GM23338 (cell line): ENCODE results near the gene KCNJ3. TPM values are rescaled to one million over a fixed set of nuclear protein-coding genes. Genes with fewer than 3 reads are reported as not detected.
"Not testable (repeated sequence)": the region's sequence is repeated elsewhere in the genome, so short reads cannot be mapped to it uniquely, and the experiment has no call there.

Experiments used
- ATAC-seq: fragments of 200-7000 bp; cut with Tn5 transposase; 3 replicates; pipeline ENCODE4 v1.9.1; 2020
- DNase-seq: peaks from one replicate; pipeline ENCODE4 v3.0.0-alpha.2; 2015; ENCODE audit warnings: low spot score
- H2AFZ ChIP-seq: fragments of 200-600 bp; sonication (generic); 2 replicates; pipeline ENCODE4 v1.8.0; 2016; ENCODE audit warnings: antibody characterized with exemption, mild to moderate bottlenecking, moderate library complexity
- H3F3A ChIP-seq: fragments of 200-600 bp; sonication (generic); replicated peaks from 2 replicates; pipeline ENCODE4 v1.8.0; 2017; ENCODE audit warnings: antibody characterized with exemption, mixed run types, low read depth
- H3K27ac ChIP-seq: fragments of 200-600 bp; sonication (generic); 2 replicates; pipeline ENCODE4 v1.6.1; 2016; ENCODE audit warnings: low read depth
- H3K27me3 ChIP-seq: fragments of 200-600 bp; sonication (generic); 2 replicates; pipeline ENCODE4 v1.8.0; 2016; ENCODE audit warnings: mild to moderate bottlenecking, mixed run types, moderate library complexity; ENCODE audit not compliant: insufficient read depth
- H3K36me3 ChIP-seq: fragments of 200-600 bp; sonication (generic); 2 replicates; pipeline ENCODE4 v1.8.0; 2016; ENCODE audit warnings: mild to moderate bottlenecking; ENCODE audit not compliant: insufficient read depth
- H3K4me1 ChIP-seq: fragments of 200-600 bp; sonication (generic); 2 replicates; pipeline ENCODE4 v1.8.0; 2016; ENCODE audit warnings: mild to moderate bottlenecking, moderate library complexity; ENCODE audit not compliant: insufficient read depth
- H3K4me2 ChIP-seq: fragments of 200-600 bp; sonication (generic); 2 replicates; pipeline ENCODE4 v1.7.1; 2017; ENCODE audit warnings: mixed run types
- H3K4me3 ChIP-seq: fragments of 200-600 bp; sonication (generic); 2 replicates; pipeline ENCODE4 v1.6.1; 2016; ENCODE audit warnings: mixed run types
- H3K79me2 ChIP-seq: fragments of 200-600 bp; sonication (generic); replicated peaks from 2 replicates; pipeline ENCODE4 v1.8.0; 2017; ENCODE audit warnings: mild to moderate bottlenecking; ENCODE audit not compliant: insufficient read depth
- H3K9me2 ChIP-seq: fragments of 200-600 bp; sonication (generic); 2 replicates; pipeline ENCODE4 v1.8.0; 2017; ENCODE audit not compliant: insufficient read depth
- H4K20me1 ChIP-seq: fragments of 200-600 bp; sonication (generic); replicated peaks from 2 replicates; pipeline ENCODE4 v1.8.0; 2017; ENCODE audit warnings: mild to moderate bottlenecking; ENCODE audit not compliant: insufficient read depth
- H3K27ac Mint-ChIP-seq: 2 replicates; pipeline ENCODE4 v1.8.0; 2020; ENCODE audit warnings: inconsistent platforms, mild to moderate bottlenecking, moderate library complexity, mixed read lengths
- H3K27me3 Mint-ChIP-seq: 3 replicates; pipeline ENCODE4 v1.8.0; 2022; ENCODE audit warnings: low read depth, mild to moderate bottlenecking, moderate library complexity, mixed read lengths, inconsistent platforms; ENCODE audit not compliant: insufficient read depth, poor library complexity
- H3K36me3 Mint-ChIP-seq: 3 replicates; pipeline ENCODE4 v1.8.0; 2021; ENCODE audit warnings: low read depth, mild to moderate bottlenecking, inconsistent platforms, moderate library complexity, mixed read lengths
- H3K4me1 Mint-ChIP-seq: 3 replicates; pipeline ENCODE4 v1.8.0; 2020; ENCODE audit warnings: mild to moderate bottlenecking, inconsistent platforms, mixed read lengths
- H3K4me3 Mint-ChIP-seq: 3 replicates; pipeline ENCODE4 v1.8.0; 2021; ENCODE audit warnings: moderate library complexity, mild to moderate bottlenecking, inconsistent platforms, mixed read lengths
- H3K9me3 Mint-ChIP-seq: 3 replicates; pipeline ENCODE4 v1.8.0; 2020; ENCODE audit warnings: moderate library complexity, mild to moderate bottlenecking, inconsistent platforms, mixed read lengths
- POLR2AphosphoS5 ChIP-seq: IDR thresholded peaks from 2 replicates; pipeline ENCODE4 v1.6.1; 2016; ENCODE audit warnings: antibody characterized with exemption, low read depth
- ZNF114 ChIP-seq: fragments of 250-450 bp; sonication (Bioruptor Pico); IDR thresholded peaks from 2 replicates; pipeline ENCODE4 v1.5.0; 2020; ENCODE audit warnings: mild to moderate bottlenecking, moderate library complexity
- ZNF462 ChIP-seq: fragments of 250-450 bp; sonication (Bioruptor Pico); IDR thresholded peaks from 2 replicates; pipeline ENCODE4 v1.5.0; 2020; ENCODE audit warnings: mild to moderate bottlenecking, moderate library complexity
- polyA plus RNA-seq: library from polyadenylated mRNA; unstranded; fragments of >200 nt; fragmentation: Nextera tagmentation; extraction: Ambion mirVana; gene quantifications from 2 replicates; pipeline ENCODE4 v1.2.1, GENCODE V29; 2016
- total RNA-seq: library from RNA; depleted of rRNA; stranded (reverse); fragments of >200 nt; shearing (Covaris generic); gene quantifications from 2 replicates; pipeline ENCODE4 v1.2.3, GENCODE V29; 2014

The KCNJ3 gene
- total and polyA plus RNA-seq, 2 experiments from 2014 or later, result 0.05 to 0.28 TPM

GRCh38 chr2:154850532-154850931, 152.0 kb downstream of the KCNJ3 start (continued):
- no peak for TF ChIP-seq ZNF462 (CRISPR knock-in tag)
- TF ChIP-seq POLR2AphosphoS5, result no peak

GRCh38 chr2:154855138-154855537, 156.6 kb downstream of the KCNJ3 start:
- H3K4me1 Mint-ChIP-seq, result no peaks in the 10 kb centered on the region
- H3K36me3 Mint-ChIP-seq, result no peaks in the 10 kb centered on the region
- H3K4me2 ChIP-seq, result no peak overlapping the region
- H3K9me2 ChIP-seq, result no peaks in the 10 kb centered on the region
- H3K27me3 ChIP-seq, result no peaks in the 10 kb centered on the region
- H2AFZ ChIP-seq, result no peak overlapping the region
- H3F3A ChIP-seq, result no peaks in the 10 kb centered on the region
- H3K27me3 Mint-ChIP-seq, result no peaks in the 10 kb centered on the region
- no peak overlapping the region for H3K4me3 ChIP-seq
- no peak overlapping the region for H3K27ac ChIP-seq
- DNase-seq (no peak), ATAC-seq (no peak)
- no peaks in the 10 kb centered on the region for H4K20me1 ChIP-seq
- no peak overlapping the region for H3K27ac Mint-ChIP-seq
- H3K4me3 Mint-ChIP-seq, result no peak overlapping the region
- no peaks in the 10 kb centered on the region for H3K36me3 ChIP-seq
- H3K79me2 ChIP-seq, result no peaks in the 10 kb centered on the region
- no peak for TF ChIP-seq ZNF114 (CRISPR knock-in tag)
- no peak for TF ChIP-seq POLR2AphosphoS5
- no peaks in the 10 kb centered on the region for H3K9me3 Mint-ChIP-seq
- no peaks in the 10 kb centered on the region for H3K4me1 ChIP-seq

DNA sequence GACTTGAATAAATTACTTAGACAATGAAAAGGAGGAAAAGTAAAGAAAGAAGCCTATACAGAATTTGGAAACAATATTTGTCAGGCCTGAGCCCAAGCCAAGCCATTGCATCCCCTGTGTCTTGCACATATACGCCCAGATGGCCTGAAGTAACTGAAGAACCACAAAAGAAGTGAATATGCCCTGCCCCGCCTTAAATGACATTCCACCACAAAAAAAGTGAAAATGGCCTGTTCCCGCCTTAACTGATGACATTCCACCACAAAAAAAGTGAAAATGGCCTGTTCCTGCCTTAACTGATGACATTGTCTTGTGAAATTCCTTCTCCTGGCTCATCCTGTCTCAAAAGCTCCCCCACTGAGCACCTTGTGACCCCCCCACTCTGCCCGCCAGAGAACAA, 168.7 kb downstream of the KCNJ3 start:
- H3K9me2 ChIP-seq, H3K4me2 ChIP-seq, ATAC-seq, H3K4me3 Mint-ChIP-seq, H3K27me3 Mint-ChIP-seq, H3K9me3 Mint-ChIP-seq, H3K27ac Mint-ChIP-seq, H3K79me2 ChIP-seq, H4K20me1 ChIP-seq, H3F3A ChIP-seq, H3K36me3 ChIP-seq, H3K4me3 ChIP-seq, DNase-seq, H3K27ac ChIP-seq, H2AFZ ChIP-seq, H3K27me3 ChIP-seq: not testable (repeated sequence)
- peaks cover 18% of the 10 kb centered on the region for H3K4me1 Mint-ChIP-seq
- H3K36me3 Mint-ChIP-seq, result peaks cover 14% of the 10 kb centered on the region
- H3K4me1 ChIP-seq, result peaks cover 15% of the 10 kb centered on the region
